GM12873 (cell line): ENCODE results near the gene MORN4.

Experiments
- CTCF ChIP-seq: IDR thresholded peaks from 2 replicates; pipeline ENCODE4 v1.5.1; 2012; ENCODE audit warnings: low read depth, mild to moderate bottlenecking, moderate library complexity, low read length, control low read depth; ENCODE audit not compliant: insufficient read depth; ENCODE audit errors: missing control alignments

The MORN4 gene

GRCh38 chr10:97599272-97599619 lies 34.1 kb downstream of the MORN4 start:
- TF ChIP-seq CTCF: no peak

GRCh38 chr10:97598407-97599271 lies 34.7 kb downstream of the MORN4 start:
- TF ChIP-seq CTCF: no peak

GRCh38 chr10:97597778-97598177 lies 35.5 kb downstream of the MORN4 start:
- no peak for TF ChIP-seq CTCF

- no peak for TF ChIP-seq CTCF
Observed at GRCh38 chr10:97596101-97597082, 36.9 kb downstream of the MORN4 start.

GRCh38 chr10:97593421-97593820 lies 39.9 kb downstream of the MORN4 start:
- no peak for TF ChIP-seq CTCF

- TF ChIP-seq CTCF: no peak
Observed at GRCh38 chr10:97590748-97591495, 42.4 kb downstream of the MORN4 start.
